ENCODE data around the gene BPI. TPM values are rescaled to one million over a fixed set of nuclear protein-coding genes. Genes with fewer than 3 reads are reported as not detected.
A peak's percentile ranks its signal among the peaks of the same experiment; 100 is the strongest.

BPI gene
- total RNA-seq, 2 donors from 2014 or later, result not detected

DNA sequence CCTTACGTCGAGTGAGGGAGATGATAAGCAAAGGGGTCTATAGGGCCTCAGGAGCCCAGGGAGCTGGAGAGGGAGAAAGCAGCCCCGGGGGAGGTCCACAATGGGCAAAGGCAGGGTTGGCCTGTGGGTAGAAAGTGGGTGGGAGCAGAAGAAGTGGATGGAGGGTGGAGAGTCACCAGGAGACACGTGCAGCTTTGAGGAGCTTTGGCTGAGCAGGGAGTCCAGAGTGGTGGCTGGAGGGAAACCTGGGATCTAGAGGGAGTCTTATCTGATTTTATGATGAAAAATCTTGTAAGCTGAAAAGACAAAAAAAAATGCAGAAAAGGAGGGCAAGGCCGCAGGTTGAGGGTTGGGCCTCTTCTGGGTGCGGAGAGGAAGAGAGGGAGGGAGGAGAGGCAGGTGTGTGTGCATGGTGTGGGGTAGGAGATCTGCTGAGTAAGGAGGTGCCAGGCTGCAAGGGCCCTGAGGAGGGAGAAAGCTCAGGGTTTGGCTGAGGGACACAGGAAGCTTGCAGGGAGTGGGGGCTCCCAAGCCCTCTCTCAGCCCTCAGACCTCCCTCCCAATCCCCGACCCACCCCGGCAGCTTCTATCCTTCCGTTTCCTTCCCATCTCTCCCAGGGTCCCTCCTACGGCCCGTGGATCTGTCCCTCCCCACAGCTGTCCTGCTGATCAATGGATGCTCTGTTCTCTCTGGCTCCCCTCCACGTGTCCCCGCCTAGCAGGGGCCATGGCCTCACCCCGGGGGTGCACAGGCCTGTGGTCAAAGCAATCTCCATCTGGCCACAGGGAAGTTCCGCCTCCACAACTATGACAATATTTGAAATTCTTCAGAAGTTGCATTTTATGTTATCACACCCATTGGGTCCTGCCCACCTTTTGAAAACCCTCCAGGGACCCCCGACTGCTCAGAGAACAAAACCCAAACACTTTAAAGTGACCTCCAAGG is 17.1 kb upstream of the BPI start:
- DNase-seq, result no peak

DNA sequence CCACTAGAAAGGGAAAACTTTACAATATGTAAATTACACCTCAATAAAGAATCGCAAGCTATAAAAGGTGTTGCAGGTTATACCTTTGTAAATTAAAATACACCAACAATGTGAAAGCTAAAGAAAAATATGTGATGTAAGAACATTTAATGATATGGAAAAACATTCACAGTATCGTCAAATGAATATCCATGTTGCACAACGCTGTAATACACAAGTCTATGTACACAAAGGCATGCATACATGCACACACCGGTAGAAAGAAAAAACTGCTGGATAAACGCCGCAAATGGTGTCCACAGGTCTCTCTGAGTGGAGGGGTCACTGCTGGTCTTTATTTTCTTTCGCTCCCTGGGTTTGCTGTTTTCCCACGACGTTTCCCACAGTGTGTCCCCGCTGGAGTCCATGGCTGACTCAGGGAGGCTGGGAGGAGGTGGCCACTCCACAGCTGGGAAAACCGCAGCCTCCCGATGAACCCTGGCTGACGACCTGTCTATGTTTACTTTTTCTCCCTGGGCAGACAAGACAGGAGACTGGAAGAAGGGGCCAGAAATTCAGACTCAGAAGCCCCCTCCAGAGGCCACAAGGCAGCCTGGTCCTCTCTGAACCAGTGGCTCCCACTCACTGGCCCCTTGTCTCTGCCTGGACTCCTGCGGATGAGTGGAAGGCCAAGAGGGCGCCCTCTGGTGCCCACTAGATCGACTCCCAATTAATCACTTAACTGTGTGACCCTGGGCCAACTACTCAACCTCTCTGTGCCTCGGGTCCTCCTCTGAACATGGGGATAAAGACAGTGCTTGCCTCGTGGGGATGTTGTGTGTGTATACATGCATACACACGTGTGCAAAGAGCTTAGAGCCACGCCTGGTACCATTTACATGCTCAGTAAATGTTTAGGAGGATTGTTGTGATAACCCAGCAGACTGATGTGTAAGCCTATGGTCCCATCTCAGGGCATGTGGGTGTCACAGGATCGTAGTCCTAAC is 12.8 kb upstream of the BPI start:
- H3K27me3 ChIP-seq, result no peaks in the 10 kb centered on the region
- no peaks in the 10 kb centered on the region for H3K9me3 ChIP-seq
- no peaks in the 10 kb centered on the region for H3K4me1 ChIP-seq
- DNase-seq, result peak in 1 of 4 donors; percentile 23
- ATAC-seq, result peak; percentile 15
- no peak overlapping the region for H3K4me3 ChIP-seq
- H3K27ac ChIP-seq, result no peak overlapping the region
- TF ChIP-seq, protein P1, sequence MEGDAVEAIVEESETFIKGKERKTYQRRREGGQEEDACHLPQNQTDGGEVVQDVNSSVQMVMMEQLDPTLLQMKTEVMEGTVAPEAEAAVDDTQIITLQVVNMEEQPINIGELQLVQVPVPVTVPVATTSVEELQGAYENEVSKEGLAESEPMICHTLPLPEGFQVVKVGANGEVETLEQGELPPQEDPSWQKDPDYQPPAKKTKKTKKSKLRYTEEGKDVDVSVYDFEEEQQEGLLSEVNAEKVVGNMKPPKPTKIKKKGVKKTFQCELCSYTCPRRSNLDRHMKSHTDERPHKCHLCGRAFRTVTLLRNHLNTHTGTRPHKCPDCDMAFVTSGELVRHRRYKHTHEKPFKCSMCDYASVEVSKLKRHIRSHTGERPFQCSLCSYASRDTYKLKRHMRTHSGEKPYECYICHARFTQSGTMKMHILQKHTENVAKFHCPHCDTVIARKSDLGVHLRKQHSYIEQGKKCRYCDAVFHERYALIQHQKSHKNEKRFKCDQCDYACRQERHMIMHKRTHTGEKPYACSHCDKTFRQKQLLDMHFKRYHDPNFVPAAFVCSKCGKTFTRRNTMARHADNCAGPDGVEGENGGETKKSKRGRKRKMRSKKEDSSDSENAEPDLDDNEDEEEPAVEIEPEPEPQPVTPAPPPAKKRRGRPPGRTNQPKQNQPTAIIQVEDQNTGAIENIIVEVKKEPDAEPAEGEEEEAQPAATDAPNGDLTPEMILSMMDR (IDR thresholded peaks at IDR 0.05), result peak in 2 of 7 experiments; percentile 9 to 10
- TF ChIP-seq POLR2A (IDR thresholded peaks at IDR 0.05), result no peak
- no peaks in the 10 kb centered on the region for H3K36me3 ChIP-seq (replicated peaks in 1 of 2; ENCODE audit: insufficient read depth in 1 of 2, low read depth in 2 of 2)
- 36 to 39% methylated on average over 17 to 21 of the region's 21 CpGs for WGBS, 2 donors
- intact Hi-C loops (cut with DNase I), result no loop called here

More for the DNA sequence above, 17.1 kb upstream of the BPI start:
- Histone ChIP-seq H3K9me3 (no peaks in the 10 kb centered on the region), H3K4me1 (no peaks in the 10 kb centered on the region), H3K27ac (no peak overlapping the region), H3K36me3 (replicated peaks in 1 of 2; ENCODE audit: insufficient read depth in 1 of 2, low read depth in 2 of 2) (no peaks in the 10 kb centered on the region), H3K4me3 (no peak overlapping the region), H3K27me3 (no peaks in the 10 kb centered on the region)
- 23 to 35% methylated on average over 16 of the region's 16 CpGs for WGBS, 2 donors
- no peak for TF ChIP-seq POLR2A (IDR thresholded peaks at IDR 0.05)
- TF ChIP-seq, protein P1 (IDR thresholded peaks at IDR 0.05), result no peak
- intact Hi-C loops (cut with DNase I), result no loop called here
- ATAC-seq, result no peak

DNA sequence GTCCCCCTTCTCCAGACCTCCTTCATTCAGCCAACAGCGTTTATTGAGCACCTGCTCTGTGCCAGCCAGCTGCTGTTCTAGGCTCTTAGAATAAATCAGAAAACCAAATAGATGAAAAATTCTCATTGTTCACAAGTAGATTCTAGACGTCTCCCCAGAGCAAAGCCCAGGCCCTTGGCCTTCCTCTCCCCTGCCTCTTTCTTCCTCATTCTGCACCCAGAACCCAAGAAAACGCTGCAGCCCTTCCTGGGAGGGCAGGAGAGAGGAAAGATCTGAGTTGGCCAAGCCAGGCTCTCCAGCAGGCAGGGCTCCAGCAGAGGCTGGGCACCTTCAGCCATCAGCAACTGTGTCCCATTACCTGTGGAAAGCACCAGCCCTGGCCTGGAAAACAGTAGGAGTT is 12.0 kb upstream of the BPI start:
- TF ChIP-seq, protein P1 (IDR thresholded peaks at IDR 0.05), result no peak
- TF ChIP-seq POLR2A (IDR thresholded peaks at IDR 0.05), result no peak

DNA sequence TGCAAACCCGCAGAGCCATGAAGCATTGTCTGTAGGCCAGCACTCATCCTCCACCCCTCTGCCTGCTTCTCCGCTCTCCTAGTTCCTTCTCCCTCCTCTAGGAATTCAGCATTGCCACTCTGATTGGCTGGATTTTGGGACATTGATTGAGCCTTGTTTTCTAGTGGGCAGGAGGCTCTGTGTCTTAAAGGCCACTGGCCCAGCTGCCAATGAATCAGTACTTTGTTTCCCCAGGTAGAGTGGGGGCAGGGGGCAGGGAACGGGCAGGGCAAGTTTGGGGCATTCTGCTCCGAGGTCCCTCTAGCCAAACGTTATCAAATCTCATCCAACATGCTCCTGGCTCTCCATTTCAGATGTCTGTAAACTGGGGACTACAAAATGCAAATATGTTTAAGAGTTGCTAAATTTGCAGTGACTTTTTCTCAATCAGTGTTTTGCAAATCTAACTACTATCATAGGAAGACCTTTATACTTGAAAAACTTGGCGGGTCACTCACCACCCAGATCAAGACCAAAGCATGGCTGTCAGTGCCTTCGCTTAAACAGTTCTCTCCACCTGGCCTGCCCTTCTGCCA is 10.4 kb upstream of the BPI start:
- no peaks in the 10 kb centered on the region for H3K4me1 ChIP-seq
- intact Hi-C loops (cut with DNase I), result no loop called here
- TF ChIP-seq, protein P1 (IDR thresholded peaks at IDR 0.05), result no peak
- no peak for TF ChIP-seq POLR2A (IDR thresholded peaks at IDR 0.05)
- H3K4me3 ChIP-seq, result no peak overlapping the region
- WGBS, 2 donors, result 40 to 42% methylated on average over 6 of the region's 7 CpGs
- no peak for ATAC-seq
- no peaks in the 10 kb centered on the region for H3K36me3 ChIP-seq (replicated peaks in 1 of 2; ENCODE audit: insufficient read depth in 1 of 2, low read depth in 2 of 2)
- no peak for DNase-seq
- no peak overlapping the region for H3K27ac ChIP-seq
- no peaks in the 10 kb centered on the region for H3K9me3 ChIP-seq
- no peaks in the 10 kb centered on the region for H3K27me3 ChIP-seq

More for the DNA sequence above, 12.0 kb upstream of the BPI start:
- Histone ChIP-seq H3K9me3 (no peaks in the 10 kb centered on the region), H3K36me3 (replicated peaks in 1 of 2; ENCODE audit: insufficient read depth in 1 of 2, low read depth in 2 of 2) (no peaks in the 10 kb centered on the region), H3K4me3 (no peak overlapping the region), H3K27me3 (no peaks in the 10 kb centered on the region), H3K4me1 (no peaks in the 10 kb centered on the region), H3K27ac (no peak overlapping the region)
- WGBS, 2 donors, result 31 to 51% methylated on average over 2 to 3 of the region's 3 CpGs
- DNase-seq, result no peak
- ATAC-seq, result no peak
- intact Hi-C loops (cut with DNase I), result no loop called here
